ENCODE measurements around the gene DEFB121. TPM values are rescaled to one million over a fixed set of nuclear protein-coding genes. Genes with fewer than 3 reads are reported as not detected.
"Not testable (repeated sequence)": the region's sequence is repeated elsewhere in the genome, so short reads cannot be mapped to it uniquely, and the experiment has no call there.

The DEFB121 gene
- total RNA-seq, 1 experiment from 2014 or later = not detected

GRCh38 chr20:31430568-31431115, 24.6 kb upstream of the DEFB121 start:
- no peak for TF ChIP-seq CTCF (IDR thresholded peaks at IDR 0.05)
- no peak for TF ChIP-seq TCF7L2 (IDR thresholded peaks at IDR 0.05; ENCODE audit: low read depth, low read length)
- in situ Hi-C loops (cut with HindIII; ENCODE audit: low pct_unique_long_range_greater_than_20kb, low sequenced_read_pairs) (no loop called here), intact Hi-C loops (cut with micrococcal nuclease; ENCODE audit: unreplicated experiment) (no loop called here)
- H3K27ac ChIP-seq (ENCODE audit: low read length) = no peak overlapping the region
- peaks cover 11% of the 10 kb centered on the region for H3K27me3 ChIP-seq (ENCODE audit: control insufficient read depth, insufficient read depth, low read length)
- ChIA-PET POLR2A (no interaction called here), CTCF (interaction anchor here (0.7 to 1.0 kb wide), 4 partner anchors 71 to 1015 kb away, joined by 3 to 5 read pairs (median 4); no protein-coding TSS in a partner anchor)
- H3K36me3 ChIP-seq (ENCODE audit: control insufficient read depth, insufficient read depth, low read length) = no peaks in the 10 kb centered on the region
- no peaks in the 10 kb centered on the region for H3K9me3 ChIP-seq (ENCODE audit: control insufficient read depth, insufficient read depth, low read depth, low read length)
- no TSS peak for BruUV-seq (replicated peaks)
- H3K4me1 ChIP-seq (ENCODE audit: control insufficient read depth, insufficient read depth, low read length) = no peaks in the 10 kb centered on the region
- no peak for DNase-seq (ENCODE audit: low read depth, low spot score)
- H3K4me3 ChIP-seq (ENCODE audit: low read depth in 2 of 2, low read length in 2 of 2) = no peak overlapping the region
- no peak; the same call in 1 of the 2 replicates for ATAC-seq

- CTCF ChIA-PET; H3K36me3 ChIP-seq (ENCODE audit: control insufficient read depth, insufficient read depth, low read length); DNase-seq (ENCODE audit: low read depth, low spot score); ATAC-seq; H3K4me1 ChIP-seq (ENCODE audit: control insufficient read depth, insufficient read depth, low read length); BruUV-seq (replicated peaks); POLR2A ChIA-PET; intact Hi-C loops (cut with micrococcal nuclease; ENCODE audit: unreplicated experiment); H3K27ac ChIP-seq (ENCODE audit: low read length); H3K4me3 ChIP-seq (ENCODE audit: low read depth in 2 of 2, low read length in 2 of 2); H3K9me3 ChIP-seq (ENCODE audit: control insufficient read depth, insufficient read depth, low read depth, low read length); in situ Hi-C loops (cut with HindIII; ENCODE audit: low pct_unique_long_range_greater_than_20kb, low sequenced_read_pairs): not testable (repeated sequence)
- peaks cover 12% of the 10 kb centered on the region for H3K27me3 ChIP-seq (ENCODE audit: control insufficient read depth, insufficient read depth, low read length)
Measured at GRCh38 chr20:31427576-31427975, 21.6 kb upstream of the DEFB121 start.

- POLR2A ChIA-PET; H3K4me3 ChIP-seq (ENCODE audit: low read depth in 2 of 2, low read length in 2 of 2); H3K27ac ChIP-seq (ENCODE audit: low read length); in situ Hi-C loops (cut with HindIII; ENCODE audit: low pct_unique_long_range_greater_than_20kb, low sequenced_read_pairs); CTCF ChIA-PET; H3K36me3 ChIP-seq (ENCODE audit: control insufficient read depth, insufficient read depth, low read length); H3K9me3 ChIP-seq (ENCODE audit: control insufficient read depth, insufficient read depth, low read depth, low read length); BruUV-seq (replicated peaks); ATAC-seq; DNase-seq (ENCODE audit: low read depth, low spot score); H3K4me1 ChIP-seq (ENCODE audit: control insufficient read depth, insufficient read depth, low read length); intact Hi-C loops (cut with micrococcal nuclease; ENCODE audit: unreplicated experiment): not testable (repeated sequence)
- peaks cover 16% of the 10 kb centered on the region for H3K27me3 ChIP-seq (ENCODE audit: control insufficient read depth, insufficient read depth, low read length)
Measured at GRCh38 chr20:31426891-31427551, 21.0 kb upstream of the DEFB121 start.

GRCh38 chr20:31425797-31426196, 19.8 kb upstream of the DEFB121 start:
- DNase-seq (ENCODE audit: low read depth, low spot score) (no peak), ATAC-seq (no peak)
- H3K9me3 ChIP-seq (ENCODE audit: control insufficient read depth, insufficient read depth, low read depth, low read length) = no peaks in the 10 kb centered on the region
- intact Hi-C loops (cut with micrococcal nuclease; ENCODE audit: unreplicated experiment) (no loop called here), in situ Hi-C loops (cut with HindIII; ENCODE audit: low pct_unique_long_range_greater_than_20kb, low sequenced_read_pairs) (no loop called here)
- ChIA-PET CTCF (no interaction called here), POLR2A (no interaction called here)
- BruUV-seq (replicated peaks) = no TSS peak
- H3K4me3 ChIP-seq (ENCODE audit: low read depth in 2 of 2, low read length in 2 of 2) = no peak overlapping the region
- TF ChIP-seq POLR2AphosphoS5 (IDR thresholded peaks at IDR 0.05; ENCODE audit: low read depth, low read length) = no peak
- TF ChIP-seq CTCF (IDR thresholded peaks at IDR 0.05) = no peak
- no peak for TF ChIP-seq SIN3A (IDR thresholded peaks at IDR 0.05; ENCODE audit: borderline replicate concordance, insufficient read depth, low read depth, low read length)
- TF ChIP-seq REST (IDR thresholded peaks at IDR 0.05; ENCODE audit: insufficient read depth in 1 of 2, low read depth in 2 of 2, low read length in 1 of 2) = no peak
- TF ChIP-seq TCF7L2 (IDR thresholded peaks at IDR 0.05; ENCODE audit: low read depth, low read length) = no peak
- no peaks in the 10 kb centered on the region for H3K4me1 ChIP-seq (ENCODE audit: control insufficient read depth, insufficient read depth, low read length)
- no peaks in the 10 kb centered on the region for H3K36me3 ChIP-seq (ENCODE audit: control insufficient read depth, insufficient read depth, low read length)
- H3K27me3 ChIP-seq (ENCODE audit: control insufficient read depth, insufficient read depth, low read length) = peaks cover 20% of the 10 kb centered on the region
- no peak overlapping the region for H3K27ac ChIP-seq (ENCODE audit: low read length)

Data from Panc1 (cell line).